Stimulated activated CD4-positive, alpha-beta T cell treated with anti-CD3 and anti-CD28 coated beads, Interleukin-15, amount 100 ng/mL, for 24 hours (primary cell): Measurements from ENCODE around the gene ACKR3.

Source experiments
- DNase-seq: peaks from one replicate; pipeline ENCODE4 v3.0.0-alpha.2; 2020

The ACKR3 gene

GRCh38 chr2:236571145-236571544, 1.5 kb downstream of the ACKR3 start:
- DNase-seq, result no peak

DNA sequence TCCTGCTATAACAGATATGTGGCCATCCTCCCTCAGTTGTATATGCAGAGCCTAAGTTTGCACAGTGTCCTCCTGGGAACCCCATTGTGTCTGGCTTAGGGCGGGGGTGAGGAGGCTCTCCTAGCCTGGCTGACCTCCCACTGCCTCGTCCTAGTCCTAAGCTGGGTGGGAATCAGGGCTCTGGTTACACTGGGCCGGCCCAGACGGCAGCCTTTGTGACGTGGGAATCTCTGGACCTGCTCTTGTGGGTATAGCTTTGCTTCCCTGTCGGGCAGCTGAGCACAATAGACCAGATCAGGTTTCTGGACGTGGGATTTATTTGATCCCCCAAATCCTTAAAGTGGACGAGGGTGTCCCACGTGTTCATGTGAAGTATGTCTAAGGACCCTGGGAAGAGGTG, 2.9 kb downstream of the ACKR3 start:
- no peak for DNase-seq

- no peak for DNase-seq
These were observed 3.7 kb downstream of the ACKR3 start for GRCh38 chr2:236573066-236573929.

- no peak for DNase-seq
These were observed 4.4 kb downstream of the ACKR3 start for GRCh38 chr2:236574000-236574399.

- DNase-seq, result no peak
These were observed 5.0 kb downstream of the ACKR3 start for GRCh38 chr2:236574424-236575145.

DNA sequence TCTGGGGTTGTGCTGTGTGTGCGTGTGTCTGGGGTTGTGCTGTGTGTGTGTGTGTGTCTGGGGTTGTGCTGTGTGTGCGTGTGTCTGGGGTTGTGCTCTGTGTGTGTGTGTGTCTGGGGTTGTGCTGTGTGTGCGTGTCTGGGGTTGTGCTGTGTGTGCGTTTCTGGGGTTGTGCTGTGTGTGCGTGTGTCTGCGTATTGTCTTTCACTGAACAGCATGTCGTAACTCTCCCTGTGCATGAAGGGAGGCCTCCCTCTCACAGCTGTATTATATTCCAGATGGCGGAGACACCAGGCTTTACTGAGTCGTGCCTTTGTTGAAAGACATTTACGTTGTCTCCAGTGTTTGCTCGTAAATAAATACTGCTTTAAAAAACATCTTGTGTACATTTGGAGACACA, 5.9 kb downstream of the ACKR3 start:
- DNase-seq, result no peak

- no peak for DNase-seq
These were observed 6.5 kb downstream of the ACKR3 start for GRCh38 chr2:236576087-236576486.

GRCh38 chr2:236576953-236577352, 7.3 kb downstream of the ACKR3 start:
- no peak for DNase-seq

GRCh38 chr2:236577481-236578410, 8.1 kb downstream of the ACKR3 start:
- DNase-seq, result no peak

DNA sequence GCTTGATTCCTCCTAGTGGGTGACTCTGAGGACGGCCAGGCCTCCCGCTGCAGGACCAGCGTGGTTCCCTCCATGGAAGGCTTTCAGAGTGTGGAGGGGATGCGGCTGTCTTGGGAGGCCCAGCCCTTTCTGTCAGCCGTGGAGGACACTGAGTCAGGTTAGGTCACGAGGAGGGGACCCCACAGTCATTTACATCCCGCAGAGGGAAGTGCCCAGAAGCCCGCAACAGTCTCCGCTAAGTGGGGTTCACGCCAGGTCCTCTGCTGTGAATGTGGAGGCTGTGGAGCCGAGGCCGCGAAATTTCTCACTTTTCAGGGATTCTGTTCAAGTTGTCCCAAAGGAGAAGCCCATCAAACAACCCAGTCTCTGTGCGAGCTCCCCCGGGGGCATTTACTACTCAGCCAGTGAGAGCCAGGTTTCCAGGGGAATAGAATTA, 8.8 kb downstream of the ACKR3 start:
- no peak for DNase-seq

DNA sequence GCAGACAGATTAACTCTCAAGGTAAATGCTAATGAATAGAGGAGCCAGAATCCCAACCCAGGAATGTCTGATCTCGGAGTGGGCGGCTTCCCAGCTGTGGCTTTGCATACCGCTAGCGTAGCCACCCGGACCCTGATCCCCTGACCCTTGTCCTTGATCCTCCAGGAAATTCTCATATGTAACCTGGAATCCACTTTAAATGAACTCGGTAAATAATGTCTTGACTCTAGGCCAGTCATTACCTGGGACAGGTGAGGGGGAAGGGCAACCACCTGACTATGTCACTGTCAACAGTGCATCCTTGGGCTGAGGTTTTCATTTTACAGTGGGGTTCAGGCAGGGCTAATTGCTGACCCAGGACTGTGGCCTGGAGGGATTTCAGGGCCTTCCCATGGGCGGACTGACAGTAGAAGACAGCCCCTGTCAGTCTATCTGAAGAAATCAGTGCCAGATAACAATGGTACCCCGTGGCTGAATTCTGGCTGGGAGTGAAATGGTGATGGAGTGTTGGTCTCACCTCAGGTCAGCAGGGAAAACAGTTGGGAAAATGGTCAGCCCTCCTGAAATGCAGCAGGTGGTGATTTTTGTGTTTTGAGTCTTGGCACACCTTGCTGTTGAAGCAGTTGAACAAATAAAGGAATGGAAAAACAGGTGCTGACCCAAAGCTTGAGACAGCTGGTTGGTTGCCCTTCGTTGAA, 9.6 kb downstream of the ACKR3 start:
- no peak for DNase-seq

DNA sequence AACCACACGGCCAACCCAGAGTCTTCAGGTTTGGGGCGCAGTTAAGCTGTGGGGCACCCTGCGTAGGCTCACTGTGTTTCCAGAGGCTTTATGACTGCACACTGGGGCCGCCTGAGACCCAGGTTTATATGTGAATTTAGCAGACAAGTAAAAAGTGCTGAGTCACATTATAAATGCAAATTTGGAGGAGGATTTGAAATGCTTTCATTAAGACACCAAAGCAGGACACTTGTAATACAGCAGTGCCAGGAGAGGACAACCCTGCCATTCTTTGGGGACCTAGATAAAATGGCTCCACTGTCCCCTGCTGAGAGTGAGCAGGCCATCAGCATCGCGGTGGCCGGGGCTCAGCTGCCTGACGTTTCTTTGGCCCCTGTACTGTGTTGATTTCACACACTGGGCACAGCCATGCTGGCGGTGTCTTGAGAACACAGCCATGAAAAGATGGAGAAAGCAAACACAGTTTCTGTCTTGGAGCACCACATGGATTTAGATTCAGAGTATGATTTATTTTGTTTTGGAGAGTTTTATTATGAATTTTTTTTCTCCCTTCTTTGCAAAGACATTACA, 10.2 kb downstream of the ACKR3 start:
- no peak for DNase-seq

- DNase-seq, result no peak
These were observed 11.2 kb downstream of the ACKR3 start for GRCh38 chr2:236580746-236581355.

DNA sequence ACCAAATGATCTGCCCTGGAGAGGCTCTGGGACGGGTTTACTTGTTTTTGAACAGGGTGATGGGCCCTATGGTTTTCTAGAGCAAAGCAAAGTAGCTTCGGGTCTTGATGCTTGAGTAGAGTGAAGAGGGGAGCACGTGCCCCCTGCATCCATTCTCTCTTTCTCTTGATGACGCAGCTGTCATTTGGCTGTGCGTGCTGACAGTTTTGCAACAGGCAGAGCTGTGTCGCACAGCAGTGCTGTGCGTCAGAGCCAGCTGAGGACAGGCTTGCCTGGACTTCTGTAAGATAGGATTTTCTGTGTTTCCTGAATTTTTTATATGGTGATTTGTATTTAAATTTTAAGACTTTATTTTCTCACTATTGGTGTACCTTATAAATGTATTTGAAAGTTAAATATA, 11.9 kb downstream of the ACKR3 start:
- DNase-seq, result no peak

- DNase-seq, result no peak
These were observed 13.3 kb downstream of the ACKR3 start for GRCh38 chr2:236582968-236583367.

- no peak for DNase-seq
These were observed 14.1 kb downstream of the ACKR3 start for GRCh38 chr2:236583621-236584203.

- no peak for DNase-seq
These were observed 15.1 kb downstream of the ACKR3 start for GRCh38 chr2:236584521-236585384.

DNA sequence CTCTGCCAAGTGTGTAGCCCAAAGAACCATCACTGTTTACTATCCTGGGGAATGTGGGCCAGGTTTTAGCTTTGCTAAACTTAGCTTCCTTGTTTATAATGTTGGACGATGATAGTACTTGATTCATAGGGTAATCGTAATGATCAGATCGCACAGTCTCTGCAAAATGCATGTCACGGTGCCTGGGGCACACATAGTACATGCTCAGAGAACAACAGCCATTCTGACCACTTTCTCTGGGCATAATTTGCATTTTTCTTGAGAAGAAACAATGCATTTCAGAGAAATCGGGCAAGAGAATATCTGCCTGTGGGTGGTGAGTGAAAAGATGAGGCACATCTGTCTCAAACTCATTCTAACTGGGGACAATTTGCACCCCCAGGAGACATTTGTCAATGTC, 16.3 kb downstream of the ACKR3 start:
- no peak for DNase-seq

DNA sequence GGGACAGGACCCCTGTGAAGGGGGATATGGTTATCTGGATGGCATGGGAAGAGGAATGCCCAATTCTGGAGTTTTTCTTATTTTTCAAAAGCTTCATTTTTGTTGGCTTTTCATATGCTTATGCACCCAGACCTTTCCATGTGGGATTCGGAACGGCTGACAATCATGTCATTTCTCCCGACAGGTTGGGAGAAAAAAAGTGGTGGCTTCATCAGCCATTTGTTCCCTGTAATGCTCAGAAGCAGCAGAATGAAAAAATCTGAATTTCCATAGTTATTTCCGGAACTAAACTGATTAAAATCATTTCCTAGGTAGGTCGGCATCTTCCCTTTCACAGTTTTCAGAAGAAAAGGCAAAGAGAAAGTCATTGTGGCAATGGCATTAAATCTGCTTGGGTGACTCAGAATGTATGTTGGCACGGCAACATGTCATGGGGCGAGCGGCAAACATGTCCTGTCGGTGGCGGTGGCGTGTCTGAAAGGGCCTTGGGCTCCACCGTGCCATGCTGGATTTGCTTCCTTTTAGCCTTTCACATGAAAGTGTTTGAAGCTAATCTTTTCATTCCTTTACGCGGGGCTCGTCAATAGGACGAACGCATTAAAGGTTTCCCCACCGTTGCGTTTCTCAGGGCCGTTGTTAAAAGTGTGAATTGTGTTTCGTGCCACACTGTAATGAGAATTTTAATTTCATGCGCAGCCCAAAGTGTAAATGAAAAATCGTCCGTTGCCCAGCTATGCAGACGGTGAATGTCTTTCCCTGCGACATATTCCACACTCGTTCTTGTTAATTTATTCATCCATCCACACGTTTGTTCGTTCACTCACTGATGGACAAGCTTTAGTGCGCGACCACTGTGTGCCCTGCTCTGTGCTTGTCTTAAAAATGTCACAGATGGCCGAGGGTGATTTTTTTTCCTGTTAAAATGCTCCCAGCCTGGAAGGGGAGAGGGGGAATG, 18.5 kb downstream of the ACKR3 start:
- DNase-seq, result no peak
